Ascending aorta (tissue), 2 donors: ENCODE measurements around the gene GP1BB. TPM values are rescaled to one million over a fixed set of nuclear protein-coding genes. Genes with fewer than 3 reads are reported as not detected.

Experiments used
- DNase-seq, 2 donors: peaks; one replicate each; pipeline ENCODE4 v3.0.0-alpha.2; 2019; ENCODE audit warnings: low spot score in 2 of 2
- H3K27ac ChIP-seq, 2 donors: fragments of 200-600 bp; sonication (generic); one replicate each; pipeline ENCODE4 v1.5.1; 2016 to 2017; ENCODE audit warnings: mild to moderate bottlenecking in 1 of 2
- H3K27me3 ChIP-seq: fragments of 200-600 bp; sonication (generic); one replicate; pipeline ENCODE4 v1.5.1; 2017
- H3K36me3 ChIP-seq, 2 donors: fragments of 200-600 bp; sonication (generic); one replicate each; pipeline ENCODE4 v1.5.1; 2016
- H3K4me1 ChIP-seq, 2 donors: fragments of 200-600 bp; sonication (generic); one replicate each; pipeline ENCODE4 v1.5.1; 2016 to 2017; ENCODE audit warnings: mild to moderate bottlenecking in 1 of 2
- H3K4me3 ChIP-seq, 2 donors: fragments of 200-600 bp; sonication (generic); one replicate each; pipeline ENCODE4 v1.5.1; 2016 to 2017; ENCODE audit warnings: mild to moderate bottlenecking in 1 of 2
- H3K9me3 ChIP-seq, 2 donors: fragments of 200-600 bp; sonication (generic); one replicate each; pipeline ENCODE4 v1.5.1; 2016
- intact Hi-C: fragments of 100-400 bp; cut with DNase I; formaldehyde crosslinking; loops from one replicate; pipeline ENCODE4 v1.15.1; 2023
- total RNA-seq: library from RNA; depleted of rRNA; stranded (reverse); fragments of >200 nt; gene quantifications from one replicate; pipeline ENCODE4 v1.1.0, GENCODE V29; 2016
- TF ChIP-seq, protein P1 (sequence below), 3 experiments: fragments of 200-600 bp in 2 of 3; fragments of 450-650 bp in 1 of 3; sonication (generic) in 2 of 3; IDR thresholded peaks; one replicate each; pipeline ENCODE4 v1.5.1; 2016 to 2019; ENCODE audit warnings: antibody characterized with exemption in 3 of 3, mild to moderate bottlenecking in 1 of 3, moderate library complexity in 1 of 3

The GP1BB gene
- total RNA-seq, 1 donor from 2014 or later, result 50.2 TPM

DNA sequence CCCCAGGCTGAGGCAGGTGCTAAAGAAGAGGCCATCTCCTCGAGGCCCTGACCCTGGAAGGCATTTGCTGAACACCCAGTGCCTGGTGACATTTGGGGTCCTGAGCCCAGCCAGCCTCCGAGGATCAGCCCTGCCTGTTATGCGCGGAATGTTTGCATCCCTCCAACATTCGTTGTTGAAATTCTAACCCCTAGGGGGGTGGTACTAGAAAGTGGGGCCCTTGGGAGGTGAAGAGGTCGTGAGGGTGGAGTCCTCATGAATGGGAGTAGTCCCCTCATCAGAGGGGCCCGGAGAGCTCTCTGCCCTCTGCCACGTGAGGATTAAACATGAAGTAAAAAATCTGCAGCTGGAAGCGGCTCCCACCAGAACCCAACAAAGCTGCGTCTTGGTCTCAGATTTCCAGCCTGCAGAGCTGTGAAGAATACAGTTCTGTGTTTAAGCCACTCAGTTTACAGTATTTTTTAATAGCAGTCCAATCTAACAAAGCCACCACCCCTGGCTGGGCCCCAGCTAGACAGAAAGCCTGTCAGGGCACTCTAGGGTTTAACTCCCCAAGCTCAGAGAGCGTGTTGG lies 44.3 kb upstream of the GP1BB start:
- TF ChIP-seq, protein P1, sequence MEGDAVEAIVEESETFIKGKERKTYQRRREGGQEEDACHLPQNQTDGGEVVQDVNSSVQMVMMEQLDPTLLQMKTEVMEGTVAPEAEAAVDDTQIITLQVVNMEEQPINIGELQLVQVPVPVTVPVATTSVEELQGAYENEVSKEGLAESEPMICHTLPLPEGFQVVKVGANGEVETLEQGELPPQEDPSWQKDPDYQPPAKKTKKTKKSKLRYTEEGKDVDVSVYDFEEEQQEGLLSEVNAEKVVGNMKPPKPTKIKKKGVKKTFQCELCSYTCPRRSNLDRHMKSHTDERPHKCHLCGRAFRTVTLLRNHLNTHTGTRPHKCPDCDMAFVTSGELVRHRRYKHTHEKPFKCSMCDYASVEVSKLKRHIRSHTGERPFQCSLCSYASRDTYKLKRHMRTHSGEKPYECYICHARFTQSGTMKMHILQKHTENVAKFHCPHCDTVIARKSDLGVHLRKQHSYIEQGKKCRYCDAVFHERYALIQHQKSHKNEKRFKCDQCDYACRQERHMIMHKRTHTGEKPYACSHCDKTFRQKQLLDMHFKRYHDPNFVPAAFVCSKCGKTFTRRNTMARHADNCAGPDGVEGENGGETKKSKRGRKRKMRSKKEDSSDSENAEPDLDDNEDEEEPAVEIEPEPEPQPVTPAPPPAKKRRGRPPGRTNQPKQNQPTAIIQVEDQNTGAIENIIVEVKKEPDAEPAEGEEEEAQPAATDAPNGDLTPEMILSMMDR (IDR thresholded peaks at IDR 0.05), result no peak
- Histone ChIP-seq H3K27ac (no peak overlapping the region), H3K27me3 (no peaks in the 10 kb centered on the region), H3K9me3 (no peaks in the 10 kb centered on the region), H3K4me1 (no peaks in the 10 kb centered on the region), H3K4me3 (no peak overlapping the region), H3K36me3 (no peaks in the 10 kb centered on the region)
- DNase-seq, result peak in 1 of 2 donors; percentile 41
- intact Hi-C loops, result loop anchor here (1.0 kb wide), 1 partner anchor 39 kb away; no protein-coding TSS in a partner anchor

DNA sequence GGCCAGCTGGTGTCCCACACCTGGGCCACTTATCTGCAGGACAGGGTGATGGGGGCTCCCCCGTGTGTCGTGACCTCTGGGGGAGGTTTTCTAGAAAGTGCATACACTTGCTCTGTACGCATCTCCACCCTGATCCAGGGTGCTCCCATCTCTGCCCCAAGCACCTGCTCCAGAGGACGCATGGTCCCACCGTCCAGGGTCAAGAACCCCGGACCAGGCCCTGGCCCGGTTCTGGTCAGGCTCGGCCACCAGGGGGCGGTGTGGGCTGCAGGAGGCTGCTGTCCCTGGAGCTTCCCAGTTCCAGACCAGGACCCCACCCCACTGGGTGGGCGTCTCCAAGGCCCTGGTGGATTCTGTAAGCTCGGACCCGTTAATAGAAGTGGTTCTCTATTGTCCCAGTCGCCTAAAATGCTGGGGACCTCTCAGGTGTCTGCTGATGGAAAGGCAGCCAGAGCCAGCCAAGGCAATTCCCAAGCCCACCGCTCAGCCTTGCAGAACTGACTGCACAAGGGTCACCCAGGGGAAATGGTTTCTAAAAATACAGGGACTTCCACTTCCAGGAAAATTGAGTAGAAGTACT lies 43.7 kb upstream of the GP1BB start:
- no peak overlapping the region for H3K4me3 ChIP-seq
- H3K36me3 ChIP-seq, result no peaks in the 10 kb centered on the region
- H3K4me1 ChIP-seq, result no peaks in the 10 kb centered on the region
- TF ChIP-seq, protein P1 (IDR thresholded peaks at IDR 0.05), result peak; percentile 52 to 73 (median 70)
- intact Hi-C loops, result loop anchor here (1.0 kb wide), 1 partner anchor 39 kb away; no protein-coding TSS in a partner anchor
- DNase-seq, result peak in 1 of 2 donors; percentile 61
- no peaks in the 10 kb centered on the region for H3K9me3 ChIP-seq
- no peaks in the 10 kb centered on the region for H3K27me3 ChIP-seq
- H3K27ac ChIP-seq, result no peak overlapping the region

DNA sequence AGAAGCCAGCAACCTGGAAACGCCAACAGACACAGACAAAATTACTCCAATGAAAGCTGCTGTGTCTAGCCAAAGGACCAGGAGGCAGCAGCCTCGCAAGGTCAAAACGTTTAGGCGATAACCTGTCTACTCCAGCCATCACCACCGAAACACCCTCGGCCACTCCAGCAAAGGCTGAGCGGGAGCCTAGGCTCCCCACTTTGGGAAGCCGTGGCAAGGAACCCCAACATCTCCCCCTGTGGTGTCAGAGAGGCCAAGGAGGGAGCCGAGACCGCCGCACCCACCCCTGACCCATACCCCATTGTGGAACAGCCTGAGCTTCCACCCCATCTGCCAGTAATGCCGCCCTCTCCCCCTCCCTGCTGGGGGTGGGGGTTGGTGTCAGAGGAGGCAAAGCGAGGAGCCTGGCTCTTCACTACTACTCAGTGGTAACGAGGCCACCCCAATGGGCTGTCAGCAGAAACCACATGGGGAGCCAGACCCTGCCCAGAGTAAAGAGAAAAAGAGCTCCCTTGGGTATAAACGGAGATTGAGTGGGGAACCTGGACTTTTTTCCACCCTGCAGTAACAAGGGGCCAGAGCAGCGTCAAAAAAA lies 43.0 kb upstream of the GP1BB start:
- Histone ChIP-seq H3K9me3 (no peaks in the 10 kb centered on the region), H3K27ac (no peak overlapping the region), H3K36me3 (no peaks in the 10 kb centered on the region), H3K4me1 (no peaks in the 10 kb centered on the region), H3K4me3 (no peak overlapping the region), H3K27me3 (no peaks in the 10 kb centered on the region)
- peak in 1 of 2 donors; percentile 44 for DNase-seq
- intact Hi-C loops, result no loop called here
- TF ChIP-seq, protein P1 (IDR thresholded peaks at IDR 0.05), result no peak

DNA sequence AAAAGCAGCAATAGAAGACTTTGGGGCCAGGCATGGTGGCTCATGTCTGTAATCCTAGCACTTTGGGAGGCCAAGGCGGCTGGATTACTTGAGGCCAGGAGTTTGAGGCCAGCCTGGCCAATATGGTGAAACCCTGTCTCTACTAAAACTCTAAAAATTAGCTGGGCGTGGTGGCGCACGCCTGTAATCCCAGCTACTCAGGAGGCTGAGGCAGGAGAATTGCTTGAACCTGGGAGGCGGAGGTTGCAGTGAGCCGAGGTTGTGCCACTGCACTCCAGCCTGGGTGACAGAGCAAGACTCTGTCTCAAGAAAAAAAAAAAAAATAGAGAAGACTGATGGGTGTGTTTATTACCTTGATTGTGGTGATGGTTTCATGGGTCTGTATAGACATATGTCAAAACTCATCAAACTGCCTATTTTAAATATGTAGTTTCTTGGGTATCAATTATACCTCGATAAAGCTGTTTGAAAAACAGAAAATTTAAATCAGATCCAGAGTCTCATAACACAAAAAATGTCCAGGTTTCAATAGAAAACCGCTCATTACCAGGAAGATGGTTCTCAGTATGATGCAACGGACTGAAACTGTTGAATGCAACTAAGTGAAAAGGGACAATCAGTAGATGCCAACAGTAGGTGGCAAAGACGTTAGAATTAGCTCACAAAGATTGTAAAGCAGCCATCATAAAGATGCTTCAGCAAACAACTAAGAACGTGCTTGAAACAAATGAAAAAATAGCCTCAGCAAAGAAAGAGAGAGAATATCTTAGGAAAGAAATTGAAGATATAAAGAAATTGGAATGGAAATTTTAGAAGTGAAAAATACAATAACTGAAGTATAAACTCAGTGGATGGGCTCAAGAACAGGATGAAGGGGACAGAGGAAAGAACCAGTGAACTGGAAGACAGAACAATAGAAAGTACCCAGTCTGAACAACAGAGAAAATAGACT lies 42.2 kb upstream of the GP1BB start:
- intact Hi-C loops, result no loop called here
- TF ChIP-seq, protein P1 (IDR thresholded peaks at IDR 0.05), result no peak

DNA sequence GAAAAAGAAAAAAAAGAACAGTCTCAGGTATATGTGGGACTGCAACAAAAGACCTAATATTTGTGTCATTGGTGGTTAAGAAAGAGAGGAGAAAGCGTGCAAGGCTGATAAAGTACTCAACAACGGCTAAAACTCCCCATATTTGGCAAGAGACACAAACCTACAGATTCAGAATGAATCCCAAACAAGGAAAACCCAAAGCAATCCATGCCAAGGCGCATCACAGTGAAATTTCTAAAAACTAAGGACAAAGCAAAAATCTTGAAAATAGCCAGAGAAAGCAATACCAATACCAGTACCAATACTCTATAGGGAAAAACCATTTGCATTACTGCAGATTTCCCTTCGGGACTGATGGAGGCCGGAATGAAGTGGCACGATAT lies 41.5 kb upstream of the GP1BB start:
- TF ChIP-seq, protein P1 (IDR thresholded peaks at IDR 0.05), result no peak
- H3K4me1 ChIP-seq, result no peaks in the 10 kb centered on the region
- intact Hi-C loops, result no loop called here

More for the DNA sequence above, 42.2 kb upstream of the GP1BB start:
- Histone ChIP-seq H3K4me3 (no peak overlapping the region), H3K36me3 (no peaks in the 10 kb centered on the region), H3K9me3 (no peaks in the 10 kb centered on the region), H3K4me1 (no peaks in the 10 kb centered on the region), H3K27ac (no peak overlapping the region), H3K27me3 (no peaks in the 10 kb centered on the region)
- peak in 1 of 2 donors; percentile 30 for DNase-seq

More for the DNA sequence above, 41.5 kb upstream of the GP1BB start:
- H3K27me3 ChIP-seq, result no peaks in the 10 kb centered on the region
- no peak overlapping the region for H3K27ac ChIP-seq
- H3K4me3 ChIP-seq, result no peak overlapping the region
- H3K36me3 ChIP-seq, result no peaks in the 10 kb centered on the region
- H3K9me3 ChIP-seq, result no peaks in the 10 kb centered on the region
- DNase-seq, result peak in 1 of 2 donors; percentile 2
